ENCODE results near the gene MAFG. TPM values are rescaled to one million over a fixed set of nuclear protein-coding genes. Genes with fewer than 3 reads are reported as not detected.

The MAFG gene
- total and polyA plus RNA-seq, 2 of the 13 experiments (the other 11 are each of a cell fraction or from before 2014, with no cell fraction given): 14.5 to 20.0 TPM

GRCh38 chr17:81905424-81905875 is 22.1 kb downstream of the MAFG start (continued):
- TF ChIP-seq KDM6A (CRISPR knock-in tag; IDR thresholded peaks at IDR 0.05; ENCODE audit: low read depth) (no peak), NFAT5 (CRISPR knock-in tag; IDR thresholded peaks at IDR 0.05) (no peak), RBM22 (optimal IDR thresholded peaks at IDR 0.05; ENCODE audit: low read length) (peak; percentile 58), ZBTB33 (CRISPR knock-in tag; IDR thresholded peaks at IDR 0.05) (peak; percentile 55; the same call in 1 of the 2 replicates), KDM5A (IDR thresholded peaks at IDR 0.05; ENCODE audit: borderline replicate concordance, low read length) (no peak), ARID3A (IDR thresholded peaks at IDR 0.05; ENCODE audit: low read depth, low read length) (no peak), TAF1 (CRISPR knock-in tag; IDR thresholded peaks at IDR 0.05) (no peak), HMGXB3 (CRISPR knock-in tag; IDR thresholded peaks at IDR 0.05; ENCODE audit: borderline replicate concordance) (no peak), PRDM15 (CRISPR knock-in tag; IDR thresholded peaks at IDR 0.05) (no peak), ZNF101 (CRISPR knock-in tag; IDR thresholded peaks at IDR 0.05; ENCODE audit: borderline replicate concordance, low read depth) (no peak)

Measured in HepG2 (cell line).